ENCODE results near the gene TRPM2. TPM values are rescaled to one million over a fixed set of nuclear protein-coding genes. Genes with fewer than 3 reads are reported as not detected.
A peak's percentile ranks its signal among the peaks of the same experiment; 100 is the strongest.

Gene TRPM2
- total and polyA plus RNA-seq, 2 of the 13 experiments (the other 11 are each of a cell fraction or from before 2014, with no cell fraction given), result 0.07 to 0.20 TPM

DNA sequence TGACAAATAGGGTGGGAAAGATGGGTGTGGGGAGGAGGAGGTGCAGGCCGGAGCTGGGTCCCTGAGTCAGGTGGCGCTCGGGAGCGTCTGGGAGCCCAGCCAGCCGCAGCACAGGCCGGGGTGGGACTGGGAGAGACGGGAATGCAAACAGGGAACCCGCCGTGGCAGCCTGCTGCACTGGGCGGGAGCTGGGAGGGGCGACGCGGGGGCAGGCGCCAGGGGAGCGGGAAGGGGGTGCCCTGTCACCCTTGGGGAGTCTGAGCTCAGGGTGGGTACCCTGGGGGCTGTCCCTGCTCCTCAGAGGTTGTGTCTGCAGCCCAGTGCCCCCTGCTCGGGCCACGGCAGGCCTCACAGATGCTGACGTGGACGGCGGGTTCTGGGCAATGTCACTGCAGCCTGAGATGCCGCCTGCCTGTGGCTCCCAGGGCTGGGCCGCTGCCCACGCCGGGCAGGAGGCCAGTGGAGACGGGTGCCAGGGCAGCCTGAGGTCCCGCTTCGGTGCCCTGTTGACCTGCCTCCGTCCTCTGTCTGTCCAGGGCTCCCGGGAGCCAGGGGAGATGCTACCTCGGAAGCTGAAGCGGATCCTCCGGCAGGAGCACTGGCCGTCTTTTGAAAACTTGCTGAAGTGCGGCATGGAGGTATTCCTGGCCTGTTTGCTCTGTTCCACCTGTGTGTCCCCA is 85.2 kb downstream of the TRPM2 start (continued):
- TF ChIP-seq, protein P1, sequence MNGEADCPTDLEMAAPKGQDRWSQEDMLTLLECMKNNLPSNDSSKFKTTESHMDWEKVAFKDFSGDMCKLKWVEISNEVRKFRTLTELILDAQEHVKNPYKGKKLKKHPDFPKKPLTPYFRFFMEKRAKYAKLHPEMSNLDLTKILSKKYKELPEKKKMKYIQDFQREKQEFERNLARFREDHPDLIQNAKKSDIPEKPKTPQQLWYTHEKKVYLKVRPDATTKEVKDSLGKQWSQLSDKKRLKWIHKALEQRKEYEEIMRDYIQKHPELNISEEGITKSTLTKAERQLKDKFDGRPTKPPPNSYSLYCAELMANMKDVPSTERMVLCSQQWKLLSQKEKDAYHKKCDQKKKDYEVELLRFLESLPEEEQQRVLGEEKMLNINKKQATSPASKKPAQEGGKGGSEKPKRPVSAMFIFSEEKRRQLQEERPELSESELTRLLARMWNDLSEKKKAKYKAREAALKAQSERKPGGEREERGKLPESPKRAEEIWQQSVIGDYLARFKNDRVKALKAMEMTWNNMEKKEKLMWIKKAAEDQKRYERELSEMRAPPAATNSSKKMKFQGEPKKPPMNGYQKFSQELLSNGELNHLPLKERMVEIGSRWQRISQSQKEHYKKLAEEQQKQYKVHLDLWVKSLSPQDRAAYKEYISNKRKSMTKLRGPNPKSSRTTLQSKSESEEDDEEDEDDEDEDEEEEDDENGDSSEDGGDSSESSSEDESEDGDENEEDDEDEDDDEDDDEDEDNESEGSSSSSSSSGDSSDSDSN (CRISPR knock-in tag; IDR thresholded peaks at IDR 0.05), result 0 out of 2 replicates have a peak, but pooled peaks have one; percentile 29
- TF ChIP-seq, protein P2, sequence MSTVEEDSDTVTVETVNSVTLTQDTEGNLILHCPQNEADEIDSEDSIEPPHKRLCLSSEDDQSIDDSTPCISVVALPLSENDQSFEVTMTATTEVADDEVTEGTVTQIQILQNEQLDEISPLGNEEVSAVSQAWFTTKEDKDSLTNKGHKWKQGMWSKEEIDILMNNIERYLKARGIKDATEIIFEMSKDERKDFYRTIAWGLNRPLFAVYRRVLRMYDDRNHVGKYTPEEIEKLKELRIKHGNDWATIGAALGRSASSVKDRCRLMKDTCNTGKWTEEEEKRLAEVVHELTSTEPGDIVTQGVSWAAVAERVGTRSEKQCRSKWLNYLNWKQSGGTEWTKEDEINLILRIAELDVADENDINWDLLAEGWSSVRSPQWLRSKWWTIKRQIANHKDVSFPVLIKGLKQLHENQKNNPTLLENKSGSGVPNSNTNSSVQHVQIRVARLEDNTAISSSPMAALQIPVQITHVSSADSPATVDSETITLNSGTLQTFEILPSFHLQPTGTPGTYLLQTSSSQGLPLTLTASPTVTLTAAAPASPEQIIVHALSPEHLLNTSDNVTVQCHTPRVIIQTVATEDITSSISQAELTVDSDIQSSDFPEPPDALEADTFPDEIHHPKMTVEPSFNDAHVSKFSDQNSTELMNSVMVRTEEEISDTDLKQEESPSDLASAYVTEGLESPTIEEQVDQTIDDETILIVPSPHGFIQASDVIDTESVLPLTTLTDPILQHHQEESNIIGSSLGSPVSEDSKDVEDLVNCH (CRISPR knock-in tag; IDR thresholded peaks at IDR 0.05), result no peak
- TF ChIP-seq ZNF777 (CRISPR knock-in tag; IDR thresholded peaks at IDR 0.05) (peak; percentile 84), MAFF (IDR thresholded peaks at IDR 0.05; ENCODE audit: low read depth, low read length) (no peak), PCBP1 (IDR thresholded peaks at IDR 0.05; ENCODE audit: borderline replicate concordance, low read depth, low read length) (0 out of 2 replicates have a peak, but pooled peaks have one; percentile 58), ZFY (CRISPR knock-in tag; IDR thresholded peaks at IDR 0.05) (no peak; the same call in 1 of the 2 replicates), ATM (IDR thresholded peaks at IDR 0.05; ENCODE audit: borderline replicate concordance) (no peak), GFI1 (CRISPR knock-in tag; IDR thresholded peaks at IDR 0.05; ENCODE audit: borderline replicate concordance) (no peak), NRL (CRISPR knock-in tag; IDR thresholded peaks at IDR 0.05; ENCODE audit: borderline replicate concordance) (peak; percentile 25; the same call in 1 of the 2 replicates), GZF1 (CRISPR knock-in tag; IDR thresholded peaks at IDR 0.05) (no peak), FOXC1 (CRISPR knock-in tag; IDR thresholded peaks at IDR 0.05; ENCODE audit: borderline replicate concordance) (no peak), ONECUT2 (CRISPR knock-in tag; IDR thresholded peaks at IDR 0.05) (no peak), TBX3 (IDR thresholded peaks at IDR 0.05; ENCODE audit: borderline replicate concordance) (no peak), ZNF263 (CRISPR knock-in tag; IDR thresholded peaks at IDR 0.05) (0 out of 2 replicates have a peak, but pooled peaks have one; percentile 30), ZFX (CRISPR knock-in tag; IDR thresholded peaks at IDR 0.05; ENCODE audit: low read depth) (peak; percentile 40; the same call in 1 of the 2 replicates), DNMT1 (CRISPR knock-in tag; IDR thresholded peaks at IDR 0.05) (0 out of 2 replicates have a peak, but pooled peaks have one; percentile 44)
- TF ChIP-seq, protein P3, sequence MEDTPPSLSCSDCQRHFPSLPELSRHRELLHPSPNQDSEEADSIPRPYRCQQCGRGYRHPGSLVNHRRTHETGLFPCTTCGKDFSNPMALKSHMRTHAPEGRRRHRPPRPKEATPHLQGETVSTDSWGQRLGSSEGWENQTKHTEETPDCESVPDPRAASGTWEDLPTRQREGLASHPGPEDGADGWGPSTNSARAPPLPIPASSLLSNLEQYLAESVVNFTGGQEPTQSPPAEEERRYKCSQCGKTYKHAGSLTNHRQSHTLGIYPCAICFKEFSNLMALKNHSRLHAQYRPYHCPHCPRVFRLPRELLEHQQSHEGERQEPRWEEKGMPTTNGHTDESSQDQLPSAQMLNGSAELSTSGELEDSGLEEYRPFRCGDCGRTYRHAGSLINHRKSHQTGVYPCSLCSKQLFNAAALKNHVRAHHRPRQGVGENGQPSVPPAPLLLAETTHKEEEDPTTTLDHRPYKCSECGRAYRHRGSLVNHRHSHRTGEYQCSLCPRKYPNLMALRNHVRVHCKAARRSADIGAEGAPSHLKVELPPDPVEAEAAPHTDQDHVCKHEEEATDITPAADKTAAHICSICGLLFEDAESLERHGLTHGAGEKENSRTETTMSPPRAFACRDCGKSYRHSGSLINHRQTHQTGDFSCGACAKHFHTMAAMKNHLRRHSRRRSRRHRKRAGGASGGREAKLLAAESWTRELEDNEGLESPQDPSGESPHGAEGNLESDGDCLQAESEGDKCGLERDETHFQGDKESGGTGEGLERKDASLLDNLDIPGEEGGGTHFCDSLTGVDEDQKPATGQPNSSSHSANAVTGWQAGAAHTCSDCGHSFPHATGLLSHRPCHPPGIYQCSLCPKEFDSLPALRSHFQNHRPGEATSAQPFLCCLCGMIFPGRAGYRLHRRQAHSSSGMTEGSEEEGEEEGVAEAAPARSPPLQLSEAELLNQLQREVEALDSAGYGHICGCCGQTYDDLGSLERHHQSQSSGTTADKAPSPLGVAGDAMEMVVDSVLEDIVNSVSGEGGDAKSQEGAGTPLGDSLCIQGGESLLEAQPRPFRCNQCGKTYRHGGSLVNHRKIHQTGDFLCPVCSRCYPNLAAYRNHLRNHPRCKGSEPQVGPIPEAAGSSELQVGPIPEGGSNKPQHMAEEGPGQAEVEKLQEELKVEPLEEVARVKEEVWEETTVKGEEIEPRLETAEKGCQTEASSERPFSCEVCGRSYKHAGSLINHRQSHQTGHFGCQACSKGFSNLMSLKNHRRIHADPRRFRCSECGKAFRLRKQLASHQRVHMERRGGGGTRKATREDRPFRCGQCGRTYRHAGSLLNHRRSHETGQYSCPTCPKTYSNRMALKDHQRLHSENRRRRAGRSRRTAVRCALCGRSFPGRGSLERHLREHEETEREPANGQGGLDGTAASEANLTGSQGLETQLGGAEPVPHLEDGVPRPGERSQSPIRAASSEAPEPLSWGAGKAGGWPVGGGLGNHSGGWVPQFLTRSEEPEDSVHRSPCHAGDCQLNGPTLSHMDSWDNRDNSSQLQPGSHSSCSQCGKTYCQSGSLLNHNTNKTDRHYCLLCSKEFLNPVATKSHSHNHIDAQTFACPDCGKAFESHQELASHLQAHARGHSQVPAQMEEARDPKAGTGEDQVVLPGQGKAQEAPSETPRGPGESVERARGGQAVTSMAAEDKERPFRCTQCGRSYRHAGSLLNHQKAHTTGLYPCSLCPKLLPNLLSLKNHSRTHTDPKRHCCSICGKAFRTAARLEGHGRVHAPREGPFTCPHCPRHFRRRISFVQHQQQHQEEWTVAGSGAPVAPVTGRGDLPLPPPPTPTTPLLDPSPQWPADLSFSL (CRISPR knock-in tag; IDR thresholded peaks at IDR 0.05), result no peak
- TF ChIP-seq, protein P4, sequence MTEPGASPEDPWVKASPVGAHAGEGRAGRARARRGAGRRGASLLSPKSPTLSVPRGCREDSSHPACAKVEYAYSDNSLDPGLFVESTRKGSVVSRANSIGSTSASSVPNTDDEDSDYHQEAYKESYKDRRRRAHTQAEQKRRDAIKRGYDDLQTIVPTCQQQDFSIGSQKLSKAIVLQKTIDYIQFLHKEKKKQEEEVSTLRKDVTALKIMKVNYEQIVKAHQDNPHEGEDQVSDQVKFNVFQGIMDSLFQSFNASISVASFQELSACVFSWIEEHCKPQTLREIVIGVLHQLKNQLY (CRISPR knock-in tag; IDR thresholded peaks at IDR 0.05), result no peak

Data from HepG2 (cell line).